GM21825 (cell line): ENCODE results near the gene TRAPPC6A.
"Not testable (repeated sequence)": the region's sequence is repeated elsewhere in the genome, so short reads cannot be mapped to it uniquely, and the experiment has no call there.

ENCODE experiments used
- ATAC-seq: cut with Tn5 transposase; IDR thresholded peaks from one replicate; pipeline ENCODE4 v1.9.1; 2021; ENCODE audit warnings: mild to moderate bottlenecking, moderate library complexity; ENCODE audit not compliant: unreplicated experiment

TRAPPC6A gene

DNA sequence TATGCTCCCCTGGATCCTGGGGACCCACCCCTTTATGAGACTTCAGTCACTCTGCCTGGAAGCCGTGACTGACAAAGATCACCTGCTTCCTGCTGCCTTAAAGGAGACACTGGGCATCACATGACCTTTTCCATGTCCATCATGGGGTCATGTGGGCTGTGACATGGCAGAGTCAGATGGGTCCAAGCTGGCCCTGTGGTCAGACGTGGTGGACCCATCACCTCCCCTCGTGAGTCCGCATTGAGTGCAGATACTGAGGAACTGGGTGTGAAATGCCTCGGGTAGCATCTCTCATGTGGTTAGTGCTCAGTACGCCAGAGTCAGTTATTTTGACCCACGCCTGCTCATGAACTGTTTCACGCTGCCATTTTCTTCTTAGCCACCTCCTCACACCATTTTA is 44.4 kb downstream of the TRAPPC6A start:
- no peak for ATAC-seq

DNA sequence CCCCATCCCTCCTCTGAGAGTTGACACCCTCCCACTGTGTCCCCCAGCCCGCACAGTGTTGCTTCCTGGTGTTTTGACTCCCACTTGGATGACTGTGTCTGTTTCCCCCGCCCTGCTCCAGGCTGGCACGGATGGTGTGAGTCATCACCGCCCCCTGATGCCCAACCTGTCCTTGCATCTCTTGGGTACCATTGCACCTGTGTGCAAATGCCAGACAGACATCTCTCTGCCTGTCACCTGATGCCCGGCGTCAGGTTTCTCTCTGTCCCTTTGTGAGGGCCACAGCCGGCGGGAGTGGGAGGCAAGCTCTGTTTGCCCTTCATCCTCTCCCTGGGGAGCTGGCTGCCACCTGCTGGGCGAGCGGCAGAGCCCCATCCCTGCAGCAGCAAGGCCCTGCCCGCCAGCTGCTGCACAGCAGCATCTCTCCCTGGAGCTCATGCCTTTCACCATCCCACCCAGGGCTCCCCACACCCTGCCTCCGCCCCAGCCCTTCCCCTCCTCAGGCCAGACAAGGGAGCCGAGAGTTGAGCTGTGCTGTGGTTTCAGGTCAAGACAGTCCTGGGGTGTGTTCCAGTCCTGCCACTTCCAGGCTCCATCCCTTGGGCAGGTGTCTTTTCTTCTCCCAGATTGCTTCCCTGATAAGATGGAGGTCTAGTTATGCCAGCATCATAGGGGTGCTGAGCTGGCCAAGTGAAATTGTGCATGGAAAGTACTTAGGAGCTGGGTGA is 47.0 kb downstream of the TRAPPC6A start:
- ATAC-seq: no peak

DNA sequence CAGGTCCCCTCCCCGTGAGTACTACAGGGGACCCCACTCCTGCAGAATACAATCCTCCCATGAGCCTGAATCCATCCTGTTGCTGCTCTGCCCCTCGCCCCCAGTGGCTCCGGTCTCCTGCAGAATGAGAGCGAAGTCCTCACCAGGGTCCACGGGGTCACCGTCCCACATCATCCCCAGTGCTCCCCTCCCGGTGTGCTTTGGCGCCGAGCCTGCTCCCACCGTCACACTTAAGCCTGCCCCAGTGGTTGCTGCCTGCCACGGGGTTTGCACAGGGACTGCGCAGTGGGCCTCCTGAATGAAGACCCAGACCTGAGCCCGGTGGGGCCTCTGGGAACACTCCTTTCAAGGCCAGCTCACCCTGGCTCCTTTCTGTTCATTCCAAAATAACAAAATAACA is 47.8 kb downstream of the TRAPPC6A start:
- ATAC-seq: no peak

DNA sequence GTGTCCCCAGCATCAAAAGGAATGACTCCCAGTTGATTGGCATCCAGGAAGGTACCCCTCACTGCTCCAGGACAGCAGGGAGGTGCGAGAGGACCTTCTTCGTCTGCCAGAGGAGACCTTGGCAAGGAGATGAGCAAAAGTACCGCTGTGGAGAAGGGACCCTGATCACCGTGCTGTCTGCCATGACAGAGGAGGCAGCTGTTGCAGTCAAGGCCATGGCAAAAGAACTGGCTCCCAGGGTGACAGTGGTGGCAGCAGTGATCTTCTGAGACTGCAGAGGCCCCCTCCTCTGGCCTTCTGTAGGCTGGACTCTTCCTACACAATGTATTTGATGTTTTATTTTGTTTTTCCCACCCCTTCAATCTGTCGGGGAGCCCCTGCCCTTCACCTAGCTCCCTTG is 49.2 kb downstream of the TRAPPC6A start:
- no peak for ATAC-seq

DNA sequence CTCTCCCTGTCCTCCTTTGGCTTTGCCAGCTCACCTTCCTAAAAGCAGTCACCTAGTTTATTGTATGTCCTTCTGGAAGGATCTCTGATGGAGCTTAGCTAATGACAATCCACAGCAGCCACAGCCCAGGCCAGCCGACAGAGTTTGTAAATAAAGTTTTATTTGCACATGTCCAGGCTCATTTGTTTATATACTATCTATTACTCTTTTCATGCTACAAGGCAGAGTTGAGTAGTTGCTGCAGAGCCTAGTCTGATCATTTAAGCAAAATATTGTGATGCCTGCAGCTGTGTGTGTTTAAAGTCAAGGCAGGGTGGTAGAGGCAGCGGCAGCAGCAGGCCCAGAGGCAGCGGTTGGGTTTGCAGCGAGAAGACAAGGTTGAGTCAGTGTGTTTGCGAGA is 49.9 kb downstream of the TRAPPC6A start:
- ATAC-seq: no peak

DNA sequence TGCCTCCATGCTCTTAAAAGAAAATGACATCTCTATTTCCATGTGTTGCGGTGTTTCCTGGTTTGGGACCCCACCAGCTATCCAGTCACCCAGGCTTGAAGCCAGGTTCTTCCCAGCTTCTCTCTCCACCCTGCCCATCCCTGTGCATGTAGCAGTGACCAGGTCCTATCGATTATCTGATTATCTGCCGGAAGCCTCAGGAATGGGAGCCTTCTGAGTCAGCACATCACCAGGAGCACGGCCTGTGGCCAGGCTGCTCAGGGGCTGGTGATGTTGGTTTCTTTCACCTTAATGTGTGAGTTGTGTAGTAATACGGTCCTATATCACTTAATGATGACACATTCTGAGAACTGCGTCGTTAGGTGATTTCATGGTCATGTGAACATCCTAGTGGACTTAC is 51.4 kb downstream of the TRAPPC6A start:
- no peak for ATAC-seq

DNA sequence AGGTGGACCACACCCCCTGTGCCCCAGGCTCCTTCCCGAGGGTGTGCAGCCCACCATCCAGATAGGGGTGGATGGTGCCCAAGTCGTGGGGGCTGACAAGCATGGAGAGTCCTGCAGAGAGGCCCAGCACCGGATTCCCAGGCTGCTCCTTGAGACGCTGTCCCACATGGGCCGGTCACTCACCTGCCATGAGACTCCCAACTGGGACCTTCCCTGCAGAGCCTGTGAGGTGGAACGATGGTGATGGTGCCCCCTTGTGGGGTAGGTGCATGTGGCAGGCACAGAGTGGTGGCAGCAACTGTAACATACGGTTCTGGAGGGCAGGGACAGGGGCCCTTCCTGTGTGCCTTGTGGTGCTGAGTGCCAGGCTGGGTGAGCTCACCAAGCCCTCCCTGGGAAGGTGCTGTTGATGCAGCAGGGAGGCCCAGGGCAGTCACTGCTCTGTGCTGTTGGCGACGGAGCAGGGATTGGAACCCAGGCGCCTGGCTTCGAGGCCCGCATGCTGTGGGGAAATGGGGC is 52.0 kb downstream of the TRAPPC6A start:
- no peak for ATAC-seq

DNA sequence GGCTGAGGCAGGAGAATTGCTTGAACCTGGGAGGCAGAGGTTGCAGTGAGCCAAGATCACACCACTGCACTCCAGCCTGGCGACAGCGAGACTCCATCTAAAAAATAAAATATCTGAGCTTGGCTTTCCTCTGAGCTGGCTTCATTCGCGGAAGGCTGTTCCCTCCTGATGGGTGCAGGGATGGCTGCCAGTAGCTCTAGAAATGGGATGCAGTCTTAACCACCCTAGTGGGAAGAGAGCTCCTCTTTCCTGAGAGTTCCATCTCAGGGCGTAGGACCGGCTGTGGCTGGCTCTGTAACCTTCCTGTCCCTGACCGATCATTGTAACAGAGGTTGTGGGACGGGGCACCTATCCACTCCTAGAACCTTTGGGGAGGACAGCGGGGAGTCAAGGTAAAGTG is 52.7 kb downstream of the TRAPPC6A start:
- ATAC-seq: no peak

DNA sequence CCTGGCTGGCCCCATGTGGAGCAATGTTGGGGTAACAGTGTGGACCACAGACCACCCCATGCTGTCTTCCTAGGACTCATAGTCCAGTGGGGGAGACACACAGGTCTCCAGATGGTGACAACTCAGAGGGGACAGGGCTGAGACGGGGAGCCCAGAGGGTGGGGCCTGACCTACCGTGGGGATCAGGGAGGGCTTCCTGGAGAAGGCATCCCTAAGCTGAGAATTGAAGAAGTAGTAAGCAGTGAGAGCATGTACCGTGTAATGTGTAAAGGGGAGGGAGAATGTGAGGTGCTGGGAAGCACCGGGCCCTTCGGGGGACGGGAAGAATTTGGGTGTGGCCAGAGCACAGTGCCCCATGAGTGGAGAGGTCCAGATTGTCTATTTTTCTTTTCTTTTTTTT is 54.0 kb downstream of the TRAPPC6A start:
- ATAC-seq: no peak

DNA sequence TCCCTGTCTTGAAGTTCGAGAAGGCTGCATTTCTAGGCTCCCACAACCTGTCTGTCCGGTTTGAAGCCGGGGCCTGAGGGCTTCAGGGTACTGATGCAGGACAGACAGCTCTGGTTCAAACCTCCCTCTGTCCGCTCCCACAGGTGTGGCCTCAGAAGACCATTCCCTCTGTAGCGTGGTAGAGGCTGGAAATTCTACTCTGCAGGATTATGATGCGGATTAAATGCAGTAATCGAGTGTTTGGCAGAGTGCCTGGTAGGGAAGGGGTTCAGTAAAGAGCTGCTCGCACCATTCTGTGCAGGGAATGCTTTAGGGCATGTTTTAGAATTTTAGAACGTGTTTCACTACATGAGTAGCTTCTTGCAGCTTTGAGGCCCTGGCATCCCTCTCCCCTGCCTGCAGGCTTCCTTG is 54.6 kb downstream of the TRAPPC6A start:
- no peak for ATAC-seq

DNA sequence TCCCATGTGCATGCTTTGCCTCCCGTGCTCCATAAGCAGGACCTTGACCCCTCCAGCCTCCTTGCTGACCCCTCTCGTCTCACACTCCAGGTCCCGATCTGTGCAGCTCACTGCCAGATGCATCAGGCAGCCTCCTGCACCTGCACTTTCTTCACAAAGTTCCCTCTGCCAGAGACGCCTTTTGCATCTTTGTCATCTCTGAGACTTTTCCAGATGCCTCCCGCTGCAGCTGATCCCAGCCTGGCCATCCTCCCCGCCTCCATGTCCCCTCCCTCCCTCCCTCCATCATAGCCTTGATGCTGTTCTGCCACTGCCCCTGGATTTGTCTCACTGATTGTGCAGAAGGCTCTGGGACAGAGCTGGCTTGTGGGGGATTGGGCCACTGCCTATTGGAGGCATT is 55.2 kb downstream of the TRAPPC6A start:
- ATAC-seq: no peak

DNA sequence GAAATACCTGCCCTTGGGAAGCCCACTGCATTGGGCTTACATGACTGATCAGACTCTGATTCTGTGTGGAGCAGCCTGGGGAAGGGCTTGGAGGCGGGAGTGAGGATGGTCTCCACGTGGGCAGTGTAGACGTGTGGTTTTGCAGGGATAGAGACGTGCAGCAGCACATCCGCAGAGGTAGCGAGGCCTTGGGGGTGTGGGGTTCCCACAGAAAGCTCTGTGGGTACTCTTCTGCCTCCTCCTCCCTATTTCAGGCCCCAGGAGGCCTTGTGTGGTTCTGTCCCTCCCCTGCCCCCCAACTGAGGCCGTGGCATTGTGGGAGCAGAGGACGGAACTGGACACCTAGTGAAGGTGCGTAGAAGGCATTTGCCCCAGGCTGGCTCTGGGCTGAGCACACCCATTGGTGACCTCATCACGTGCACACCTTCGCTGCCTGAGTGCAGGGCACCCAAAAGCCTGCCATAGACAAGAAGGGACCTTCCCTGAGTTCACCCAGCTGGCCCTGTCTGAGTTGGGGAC is 56.2 kb downstream of the TRAPPC6A start:
- ATAC-seq: no peak

DNA sequence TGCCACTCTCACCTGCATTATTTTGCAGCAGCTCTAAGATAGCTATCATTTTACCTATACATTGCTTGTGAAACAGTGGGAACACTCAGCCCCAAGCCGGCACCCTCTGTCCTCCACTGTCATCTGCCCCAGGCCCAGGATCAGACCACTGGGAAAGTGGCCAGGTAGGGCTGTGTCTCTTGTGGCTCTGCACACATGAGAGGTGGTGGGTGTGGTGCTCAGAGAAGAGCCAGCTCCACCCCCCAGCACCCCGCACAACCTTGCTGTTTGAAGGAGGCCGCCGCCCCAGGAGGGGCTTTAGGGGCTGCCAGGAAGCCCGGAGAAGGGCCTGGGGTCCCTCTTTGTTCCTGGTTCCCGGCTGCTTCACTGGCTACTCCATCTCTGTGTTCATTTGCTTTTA is 58.5 kb downstream of the TRAPPC6A start:
- no peak for ATAC-seq

DNA sequence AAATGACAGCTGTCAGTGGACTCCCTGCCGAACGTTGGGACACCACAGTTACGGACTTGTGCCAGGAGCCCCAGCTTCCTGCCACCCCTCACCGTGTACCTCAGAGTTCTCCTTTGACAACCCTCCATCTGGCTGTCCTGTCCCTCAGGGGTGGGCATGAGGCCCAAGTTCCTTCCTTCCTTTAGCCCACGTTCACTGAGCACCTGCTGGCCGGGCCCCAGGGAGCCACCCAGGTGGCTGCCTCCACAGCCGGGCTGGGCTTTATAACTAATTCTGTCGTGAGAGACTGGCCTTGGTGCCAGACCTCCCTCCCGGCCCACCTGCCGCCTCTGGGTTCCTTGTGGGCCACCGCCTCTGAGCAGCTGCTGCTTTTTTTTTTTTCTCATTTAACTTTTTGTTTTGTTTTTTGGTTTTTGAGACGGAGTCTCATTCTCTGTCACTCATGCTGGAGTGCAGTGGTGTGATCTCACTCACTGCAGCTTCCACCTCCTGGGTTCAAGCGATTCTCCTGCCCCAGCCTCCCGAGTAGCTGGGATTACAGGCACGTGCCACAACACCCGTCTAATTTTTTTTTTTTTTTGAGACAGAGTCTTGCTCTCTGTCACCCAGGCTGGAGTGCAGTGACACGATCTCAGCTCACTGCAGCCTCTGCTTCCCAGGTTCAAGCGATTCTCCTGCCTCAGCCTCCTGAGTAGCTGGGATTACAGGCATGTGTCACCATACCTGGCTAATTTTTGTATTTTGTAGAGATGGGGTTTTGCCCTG is 59.3 kb downstream of the TRAPPC6A start:
- not testable (repeated sequence) for ATAC-seq

DNA sequence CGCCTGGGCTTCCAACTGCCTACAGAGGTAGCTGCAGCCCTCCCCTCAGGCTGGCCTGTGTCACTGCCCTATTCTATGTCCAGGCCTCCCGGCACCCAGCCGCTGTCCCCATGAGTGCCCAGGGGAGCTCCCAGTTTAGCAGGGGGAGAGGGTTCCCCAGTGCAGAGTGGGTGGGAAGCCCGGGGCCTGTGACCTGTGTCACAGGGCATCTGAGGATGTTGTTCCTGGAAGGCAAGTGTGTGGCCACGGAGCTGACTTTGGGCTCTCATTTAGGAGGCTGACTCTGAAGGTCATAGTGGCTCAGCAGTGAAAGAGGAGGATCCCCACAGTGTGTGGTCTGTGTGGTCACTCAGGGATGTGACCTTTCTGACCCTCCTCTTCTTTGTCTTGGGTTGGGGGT is 59.9 kb downstream of the TRAPPC6A start:
- ATAC-seq: no peak

DNA sequence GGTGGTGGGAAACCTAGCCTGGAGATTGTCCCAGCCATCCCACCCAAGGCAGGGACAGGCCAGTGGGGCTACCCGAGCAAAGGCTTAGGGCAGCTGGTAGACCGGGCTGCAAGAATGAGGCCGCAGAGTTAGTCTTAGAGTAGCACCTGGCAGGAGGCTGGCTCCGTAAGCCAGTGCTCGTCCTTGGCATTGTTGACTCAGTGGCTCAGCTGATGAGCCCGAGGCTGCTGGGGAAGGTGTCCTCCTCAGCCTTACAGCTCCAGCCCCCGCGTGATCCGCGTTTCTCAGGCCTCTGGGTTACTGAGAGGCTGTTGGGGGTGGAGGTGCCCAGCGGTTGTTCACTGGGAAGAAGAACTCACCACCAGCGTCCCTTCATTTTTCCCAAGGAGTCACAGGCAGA is 60.4 kb downstream of the TRAPPC6A start:
- ATAC-seq: no peak

DNA sequence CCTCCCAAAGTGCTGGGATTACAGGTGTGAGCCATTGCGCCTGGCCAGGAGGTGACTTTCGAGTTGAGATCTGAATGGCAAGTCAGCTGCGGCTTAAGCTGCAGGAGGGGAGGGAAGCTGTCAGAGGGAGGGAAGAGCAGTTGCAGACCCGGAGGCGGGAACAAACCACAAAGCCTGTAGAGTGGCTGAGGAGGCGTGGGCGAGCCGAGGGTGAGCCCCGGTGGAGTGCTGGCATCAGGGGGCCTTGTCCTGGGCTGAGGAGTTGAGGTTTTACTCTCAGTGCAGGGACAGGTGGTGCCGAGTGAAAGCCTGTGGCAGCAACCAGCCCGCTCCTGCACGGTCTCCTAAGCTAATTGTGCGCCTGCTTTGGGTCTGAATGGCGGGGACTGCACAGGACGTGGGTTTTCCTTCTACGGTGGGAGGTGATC is 60.9 kb downstream of the TRAPPC6A start:
- no peak for ATAC-seq

DNA sequence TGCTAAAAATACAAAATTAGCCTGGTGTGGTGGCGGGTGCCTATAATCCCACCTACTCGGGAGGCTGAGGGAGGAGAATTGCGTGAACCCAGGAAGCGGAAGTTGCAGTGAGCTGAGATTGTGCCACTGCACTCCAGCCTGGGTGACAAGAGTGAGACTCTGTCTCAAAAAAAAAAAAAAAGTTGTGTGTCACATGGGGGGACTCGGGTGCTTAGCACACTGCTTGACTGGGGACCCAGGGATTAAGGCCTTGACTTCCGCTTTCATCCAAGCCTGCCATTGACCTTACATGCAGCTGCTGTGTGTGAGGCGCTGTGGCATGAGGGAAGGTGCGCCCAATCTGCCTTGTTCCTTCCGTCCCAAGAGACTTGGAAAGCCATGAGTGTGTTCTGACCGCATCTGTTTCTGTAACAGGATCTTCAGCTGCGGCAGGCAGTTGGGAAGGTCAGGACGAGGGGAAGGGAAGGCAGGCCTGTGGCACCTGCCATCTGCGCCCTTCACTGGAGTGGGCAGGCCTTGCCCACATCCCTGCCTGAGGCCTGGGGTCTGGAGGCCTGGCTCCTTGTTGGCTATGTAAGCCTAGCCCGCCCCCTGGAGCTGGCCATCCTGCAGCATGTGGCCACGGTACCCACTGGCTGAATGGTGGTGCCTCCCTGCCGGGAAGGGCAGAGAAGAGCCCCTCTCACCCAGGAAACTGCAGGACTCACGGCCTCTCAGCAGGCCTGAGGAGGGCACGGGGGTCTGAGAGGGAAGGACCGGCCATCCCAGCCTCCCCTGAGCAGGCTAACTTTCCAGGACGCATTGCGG is 62.0 kb downstream of the TRAPPC6A start:
- ATAC-seq: no peak

DNA sequence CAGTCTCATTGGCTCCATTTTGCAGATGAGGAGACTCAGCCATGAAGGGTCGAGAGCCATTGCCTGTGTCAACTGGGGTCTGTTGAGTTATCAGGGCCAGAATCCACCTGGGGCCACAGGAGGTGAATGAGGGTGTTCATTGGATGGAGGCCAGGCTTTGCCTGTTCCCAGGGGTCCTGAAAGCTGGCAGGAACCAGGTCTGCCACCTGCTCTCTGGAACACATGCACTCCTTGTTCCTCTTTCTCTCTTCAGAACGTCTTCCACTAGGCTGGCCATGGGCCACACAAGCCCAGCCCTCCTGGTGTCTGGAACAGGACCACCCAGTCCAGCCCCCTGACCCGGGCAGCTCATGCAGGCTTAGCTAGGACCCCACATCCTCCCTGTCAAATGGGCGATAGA is 63.9 kb downstream of the TRAPPC6A start:
- ATAC-seq: no peak

DNA sequence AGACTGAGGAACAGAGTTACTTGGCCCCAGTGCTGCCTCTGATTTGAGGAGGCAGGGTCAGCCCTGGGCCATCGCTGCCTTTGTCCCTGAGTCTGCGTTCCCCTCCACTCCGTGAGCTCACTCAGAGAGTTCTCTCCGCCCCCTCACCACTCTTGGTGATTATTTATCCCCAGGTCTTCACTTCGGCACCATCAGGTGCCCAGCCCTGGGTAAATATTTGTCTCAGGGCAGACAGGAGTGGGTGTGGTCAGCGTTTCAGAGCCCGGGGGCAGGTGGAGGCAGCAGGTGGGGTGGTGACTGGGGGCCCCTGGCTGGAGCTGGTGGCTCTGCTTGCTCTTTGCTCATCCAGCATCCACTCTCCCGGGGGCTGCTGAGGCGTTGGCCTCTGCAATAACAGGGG is 64.4 kb downstream of the TRAPPC6A start:
- no peak for ATAC-seq
